ENCODE results near the gene RPLP2.
A peak's percentile ranks its signal among the peaks of the same experiment; 100 is the strongest.

RPLP2 gene

DNA sequence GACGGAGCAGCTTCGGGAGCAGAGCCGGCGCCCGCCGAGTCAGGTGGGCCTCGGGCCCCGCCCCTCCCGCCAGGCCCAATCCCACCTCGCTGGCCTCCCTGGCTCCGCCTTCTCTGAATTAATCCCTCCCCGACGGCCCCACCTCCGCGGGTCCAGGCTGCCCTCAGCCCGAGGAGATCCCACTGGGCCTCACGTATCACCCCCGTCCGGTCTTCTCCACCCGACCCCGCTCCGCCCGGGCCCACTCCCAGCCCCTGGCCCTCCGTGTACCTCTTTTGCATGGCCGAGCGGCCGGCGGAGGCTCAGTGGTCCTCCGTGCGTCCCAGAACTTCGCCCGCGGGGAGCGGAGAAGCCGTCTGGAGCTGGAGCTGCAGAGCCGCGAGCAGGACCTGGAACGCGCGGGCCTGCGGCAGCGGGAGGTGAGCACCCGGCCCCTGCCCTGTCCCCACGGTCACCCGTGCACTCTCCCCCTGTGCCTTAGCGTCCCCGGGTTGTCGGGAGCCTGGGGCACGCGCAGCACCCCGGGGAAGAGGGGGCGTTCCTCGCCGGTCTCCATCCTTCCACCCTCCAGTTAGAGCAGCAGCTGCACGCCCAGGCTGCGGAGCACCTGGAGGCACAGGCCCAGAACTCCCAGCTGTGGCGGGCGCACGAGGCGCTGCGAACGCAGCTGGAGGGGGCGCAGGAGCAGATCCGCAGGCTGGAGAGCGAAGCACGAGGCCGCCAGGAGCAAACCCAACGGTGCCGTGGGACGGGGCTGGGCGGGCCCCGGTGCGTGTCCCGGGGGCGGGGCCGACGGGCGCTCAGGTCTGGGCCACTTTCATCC is 20.7 kb downstream of the RPLP2 start:
- in situ Hi-C loops (cut with HindIII; ENCODE audit: low pct_ligation_motif_present, low pct_unique_long_range_greater_than_20kb, low sequenced_read_pairs), result no loop called here
- DNase-seq, result peak; percentile 84

DNA sequence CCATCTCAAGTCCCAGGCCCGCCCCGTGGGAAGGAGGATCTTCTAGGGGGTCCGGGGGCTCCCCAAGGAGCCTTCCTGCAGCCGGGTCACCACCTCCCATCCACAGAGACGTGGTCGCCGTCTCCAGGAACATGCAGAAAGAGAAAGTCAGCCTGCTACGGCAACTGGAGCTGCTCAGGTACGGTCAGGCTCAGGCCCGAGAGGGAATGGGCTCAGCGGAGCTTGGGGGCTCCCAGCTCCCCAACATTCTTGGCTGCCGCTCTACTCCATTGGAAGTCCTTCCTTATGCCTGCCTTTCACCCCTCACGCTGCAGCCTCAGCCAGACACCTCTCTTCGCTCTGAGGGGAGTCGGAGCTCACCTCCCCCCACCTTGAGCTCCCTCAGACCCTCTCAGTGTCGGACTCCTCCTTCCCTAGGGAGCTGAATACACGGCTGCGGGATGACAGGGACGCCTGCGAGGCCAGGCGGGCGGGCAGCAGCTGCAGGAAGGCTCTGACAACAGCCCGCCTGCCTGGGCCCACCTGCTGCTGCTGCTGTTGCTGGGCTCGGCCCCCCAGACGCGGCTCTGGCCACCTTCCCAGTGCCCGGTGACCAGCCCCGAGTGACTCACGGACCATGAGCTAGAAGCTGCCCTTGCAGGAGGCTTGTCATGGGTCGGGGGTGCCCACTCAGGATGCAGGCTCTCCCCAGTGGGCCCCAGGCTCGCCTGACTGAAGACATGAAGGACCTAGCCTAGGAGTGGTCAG is 21.5 kb downstream of the RPLP2 start:
- DNase-seq, result peak; percentile 64
- in situ Hi-C loops (cut with HindIII; ENCODE audit: low pct_ligation_motif_present, low pct_unique_long_range_greater_than_20kb, low sequenced_read_pairs), result no loop called here

DNA sequence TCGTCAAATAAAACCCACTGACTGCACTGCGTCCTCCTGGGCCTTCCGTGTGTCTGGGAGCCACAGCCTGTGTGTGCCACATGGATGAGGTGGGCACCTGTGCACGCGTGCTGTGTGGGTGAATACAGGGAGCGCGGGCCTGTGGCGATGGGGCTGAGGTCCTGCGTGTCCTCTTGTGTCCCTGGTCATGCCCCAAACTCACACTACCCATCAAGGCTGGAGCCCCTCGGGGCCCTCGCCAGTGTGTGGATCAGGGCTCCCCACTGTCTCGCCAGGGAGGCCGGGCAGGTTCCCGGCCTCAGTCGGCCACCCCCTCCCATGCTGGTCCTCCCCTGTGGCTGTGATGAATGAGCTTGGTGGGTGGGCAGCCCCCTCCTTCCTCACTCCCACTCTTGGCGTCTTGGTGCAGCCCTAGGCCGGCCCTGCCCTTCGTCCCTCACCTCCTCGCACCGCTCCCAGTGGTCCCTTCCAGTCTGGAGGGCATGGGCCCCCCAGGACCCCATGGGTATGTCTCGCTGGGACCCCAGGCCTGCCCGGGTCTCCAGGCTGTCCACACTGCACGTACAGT is 22.3 kb downstream of the RPLP2 start:
- no peak for DNase-seq
- in situ Hi-C loops (cut with HindIII; ENCODE audit: low pct_ligation_motif_present, low pct_unique_long_range_greater_than_20kb, low sequenced_read_pairs), result no loop called here

DNA sequence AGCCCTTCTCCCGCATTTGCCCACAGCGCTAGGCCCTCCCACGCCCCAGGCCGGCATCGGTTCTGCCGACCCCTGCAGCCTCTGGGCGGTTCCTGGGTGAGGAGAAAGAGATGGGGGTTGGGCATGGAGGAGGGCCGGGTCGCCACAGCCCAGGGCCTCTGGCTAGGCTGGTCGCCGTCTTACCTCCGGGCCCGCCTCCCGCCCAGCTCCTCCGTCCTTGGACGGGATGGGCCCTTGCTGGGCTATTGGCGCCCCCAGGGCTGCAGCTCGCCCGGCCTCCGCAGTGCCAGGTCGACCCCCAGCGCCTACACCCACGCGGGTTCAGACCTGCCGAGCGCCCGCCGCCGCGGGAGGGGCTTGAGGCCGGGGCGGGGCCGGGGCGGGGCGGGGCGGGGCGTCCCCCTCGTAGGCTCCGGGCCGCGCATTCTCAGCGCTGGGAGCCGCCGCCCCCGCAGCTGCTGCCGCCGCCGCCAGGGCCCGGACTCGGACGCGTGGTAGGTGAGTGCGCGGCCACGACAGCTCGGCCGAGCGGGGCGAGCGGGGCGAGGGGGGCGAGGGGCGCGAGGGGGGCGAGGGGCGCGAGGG is 22.9 kb downstream of the RPLP2 start, which contains the start of gene CD151:
CD151 (plus strand) TSS at position 424 of the 585 bp plus-strand sequence. CDS start 3,118 bp downstream, outside the sequence.
- in situ Hi-C loops (cut with HindIII; ENCODE audit: low pct_ligation_motif_present, low pct_unique_long_range_greater_than_20kb, low sequenced_read_pairs), result no loop called here
- DNase-seq, result peak; percentile 65

DNA sequence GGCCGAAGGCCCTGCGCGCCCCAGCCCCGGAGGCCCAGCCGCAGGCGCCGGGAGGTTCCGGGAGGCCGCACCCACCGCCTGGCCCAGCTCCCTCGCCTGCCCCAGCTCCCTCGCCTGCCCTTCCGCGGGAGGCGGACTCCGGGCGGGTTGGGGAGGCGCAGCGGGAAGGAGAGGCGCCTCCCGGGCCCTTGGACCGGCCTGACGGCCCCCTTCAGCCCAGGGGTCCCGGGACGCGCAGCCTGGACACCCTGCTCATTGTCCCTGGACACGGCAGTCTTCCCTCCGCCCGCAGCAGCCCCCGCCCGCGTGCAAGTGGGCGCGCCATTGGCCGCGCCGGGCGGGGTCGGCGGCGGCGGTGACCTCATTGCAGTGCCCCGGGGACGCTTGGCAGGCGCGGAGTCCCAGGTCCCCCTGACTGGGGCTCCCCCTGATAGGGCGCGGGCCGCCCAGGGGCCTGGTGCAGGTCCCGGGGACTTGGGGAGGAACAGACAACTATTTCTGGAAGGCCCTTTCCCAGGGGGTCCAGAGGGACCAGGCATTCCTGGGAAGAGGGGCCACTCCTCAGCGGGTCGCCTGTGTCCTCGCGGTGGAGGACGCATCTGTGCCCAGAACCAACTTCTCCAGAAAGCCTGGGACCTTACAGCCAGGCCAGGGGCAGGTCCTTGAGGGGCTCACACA is 23.5 kb downstream of the RPLP2 start:
- in situ Hi-C loops (cut with HindIII; ENCODE audit: low pct_ligation_motif_present, low pct_unique_long_range_greater_than_20kb, low sequenced_read_pairs), result no loop called here
- no peak for DNase-seq

DNA sequence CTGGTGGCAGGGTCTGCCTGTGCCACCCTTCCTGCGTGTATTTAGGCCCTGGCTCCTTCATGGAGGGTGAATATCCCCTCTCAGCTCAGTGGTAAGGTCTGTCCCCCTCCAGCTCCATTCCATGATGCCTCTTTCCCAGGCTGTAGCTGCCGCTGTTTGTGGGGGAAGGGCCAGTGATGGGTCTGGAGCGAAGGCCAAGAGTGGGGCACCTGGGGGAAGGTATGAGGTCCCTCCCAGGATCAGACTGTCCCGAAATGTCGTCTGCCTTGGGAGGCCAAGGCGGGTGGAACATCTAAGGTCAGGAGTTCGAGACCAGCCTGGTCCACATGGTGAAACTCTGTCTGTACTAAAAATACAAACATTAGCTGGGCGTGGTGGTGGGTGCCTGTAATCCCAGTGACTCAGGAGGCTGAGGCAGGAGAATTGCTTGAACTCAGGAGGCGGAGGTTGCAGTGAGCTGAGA is 24.1 kb downstream of the RPLP2 start:
- in situ Hi-C loops (cut with HindIII; ENCODE audit: low pct_ligation_motif_present, low pct_unique_long_range_greater_than_20kb, low sequenced_read_pairs), result no loop called here
- DNase-seq, result no peak

DNA sequence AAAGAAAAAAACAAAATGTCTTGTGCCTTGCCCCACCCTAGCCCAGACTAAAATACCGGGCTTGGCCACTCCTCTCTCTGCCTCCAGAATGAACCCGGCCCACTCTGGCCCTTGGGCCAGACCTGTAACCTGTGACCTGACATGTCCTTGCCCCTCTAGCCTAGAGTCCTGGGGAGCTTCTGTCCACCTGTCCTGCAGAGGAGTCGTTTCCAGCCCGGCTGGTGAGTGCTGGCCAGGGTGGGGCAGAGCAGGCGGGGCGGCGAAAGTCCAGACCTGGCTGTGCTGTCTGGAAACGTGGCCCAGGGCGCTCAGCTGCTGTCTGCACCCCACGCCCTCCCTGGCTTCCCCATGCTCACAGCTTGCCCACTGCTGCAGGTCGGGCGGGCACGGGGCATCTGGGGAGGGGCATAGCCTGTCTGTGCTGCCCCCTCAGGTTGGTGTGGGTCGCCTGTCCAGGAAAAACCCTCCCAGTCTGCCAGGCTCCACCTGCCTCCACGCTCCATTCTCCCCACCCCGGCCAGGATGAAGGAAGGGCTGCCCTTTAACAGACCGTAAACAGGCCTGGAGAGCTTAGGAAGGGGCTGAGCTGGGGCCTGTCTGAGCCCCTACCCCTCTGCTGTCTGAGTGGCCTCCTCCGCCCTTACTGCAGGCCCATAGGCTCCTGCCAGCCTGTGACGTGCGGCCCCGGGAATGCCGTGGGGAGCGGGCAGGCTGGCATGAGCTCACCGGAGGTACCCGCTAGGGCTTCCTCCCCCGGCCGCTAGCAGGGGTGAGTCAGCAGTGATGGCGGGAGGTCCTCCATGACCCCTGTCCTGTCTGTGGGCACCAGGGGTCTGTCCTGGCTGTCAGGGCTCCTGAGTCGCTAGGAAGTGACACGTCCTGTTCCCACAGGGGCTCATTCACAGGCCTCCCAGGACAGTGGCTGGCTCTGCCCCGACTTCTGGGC is 24.9 kb downstream of the RPLP2 start:
- in situ Hi-C loops (cut with HindIII; ENCODE audit: low pct_ligation_motif_present, low pct_unique_long_range_greater_than_20kb, low sequenced_read_pairs), result no loop called here
- DNase-seq, result peak; percentile 93

DNA sequence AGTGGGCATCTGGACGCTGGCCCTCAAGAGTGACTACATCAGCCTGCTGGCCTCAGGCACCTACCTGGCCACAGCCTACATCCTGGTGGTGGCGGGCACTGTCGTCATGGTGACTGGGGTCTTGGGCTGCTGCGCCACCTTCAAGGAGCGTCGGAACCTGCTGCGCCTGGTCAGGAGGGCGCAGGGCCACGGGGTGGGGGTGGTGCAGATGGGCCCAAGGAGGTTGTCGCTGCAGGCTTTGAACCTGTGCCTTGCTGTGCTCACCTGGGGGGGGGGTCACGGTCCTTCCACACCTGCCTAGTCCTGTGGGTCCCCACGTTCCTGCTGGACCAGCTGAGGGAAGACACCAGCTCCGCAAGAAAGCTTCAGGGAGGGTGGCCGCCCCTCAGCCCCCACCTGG is 26.5 kb downstream of the RPLP2 start:
- in situ Hi-C loops (cut with HindIII; ENCODE audit: low pct_ligation_motif_present, low pct_unique_long_range_greater_than_20kb, low sequenced_read_pairs), result no loop called here
- no peak for DNase-seq

DNA sequence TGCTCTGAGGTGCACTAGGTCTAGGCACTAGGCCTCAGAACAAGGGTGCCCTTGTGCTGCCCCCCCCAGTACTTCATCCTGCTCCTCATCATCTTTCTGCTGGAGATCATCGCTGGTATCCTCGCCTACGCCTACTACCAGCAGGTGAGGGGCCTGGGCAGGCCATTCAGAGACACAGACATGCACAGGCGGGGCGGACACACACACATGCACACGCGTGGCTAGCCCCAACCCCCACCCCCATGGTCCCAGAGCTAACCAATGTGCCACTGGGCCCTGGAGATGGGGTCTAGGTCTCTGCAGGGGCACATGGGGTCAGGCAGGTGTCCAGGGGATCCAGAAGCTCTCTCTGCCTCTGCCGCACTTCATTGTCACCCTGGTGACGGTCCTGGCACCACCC is 26.9 kb downstream of the RPLP2 start:
- DNase-seq, result no peak
- in situ Hi-C loops (cut with HindIII; ENCODE audit: low pct_ligation_motif_present, low pct_unique_long_range_greater_than_20kb, low sequenced_read_pairs), result no loop called here

DNA sequence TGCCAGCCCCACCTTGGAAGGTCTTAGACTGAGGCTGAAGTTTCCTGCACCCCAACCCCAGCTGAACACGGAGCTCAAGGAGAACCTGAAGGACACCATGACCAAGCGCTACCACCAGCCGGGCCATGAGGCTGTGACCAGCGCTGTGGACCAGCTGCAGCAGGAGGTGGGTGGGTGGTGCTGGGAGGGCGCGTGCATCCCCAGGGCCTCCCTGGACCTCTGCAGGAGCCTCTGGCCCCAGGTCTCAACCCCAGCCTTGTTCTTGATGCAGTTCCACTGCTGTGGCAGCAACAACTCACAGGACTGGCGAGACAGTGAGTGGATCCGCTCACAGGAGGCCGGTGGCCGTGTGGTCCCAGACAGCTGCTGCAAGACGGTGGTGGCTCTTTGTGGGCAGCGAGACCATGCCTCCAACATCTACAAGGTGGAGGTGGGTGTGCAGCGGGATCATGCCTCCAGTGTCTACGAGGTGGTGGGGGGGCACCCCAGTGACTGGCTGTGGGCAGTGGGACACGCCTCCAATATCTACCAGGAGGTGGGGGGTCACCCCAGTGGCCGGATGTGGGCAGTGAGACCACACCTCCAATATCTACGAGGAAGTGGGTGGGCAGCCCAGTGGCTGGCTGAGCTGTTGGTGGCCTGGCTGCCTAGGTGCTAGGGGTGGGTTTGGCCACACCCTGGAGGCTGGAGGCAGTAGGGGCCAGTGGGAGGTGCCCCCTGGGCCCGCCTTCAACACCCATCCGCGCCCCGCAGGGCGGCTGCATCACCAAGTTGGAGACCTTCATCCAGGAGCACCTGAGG is 27.6 kb downstream of the RPLP2 start:
- DNase-seq, result no peak
- in situ Hi-C loops (cut with HindIII; ENCODE audit: low pct_ligation_motif_present, low pct_unique_long_range_greater_than_20kb, low sequenced_read_pairs), result no loop called here

DNA sequence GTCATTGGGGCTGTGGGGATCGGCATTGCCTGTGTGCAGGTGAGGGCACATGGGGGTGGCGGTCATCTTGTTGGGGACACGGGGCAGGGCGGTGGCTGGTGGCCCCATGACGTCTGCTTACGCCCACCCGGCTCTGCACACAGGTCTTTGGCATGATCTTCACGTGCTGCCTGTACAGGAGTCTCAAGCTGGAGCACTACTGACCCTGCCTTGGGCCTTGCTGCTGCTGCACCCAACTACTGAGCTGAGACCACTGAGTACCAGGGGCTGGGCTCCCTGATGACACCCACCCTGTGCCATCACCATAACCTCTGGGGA is 28.2 kb downstream of the RPLP2 start:
- DNase-seq, result no peak
- in situ Hi-C loops (cut with HindIII; ENCODE audit: low pct_ligation_motif_present, low pct_unique_long_range_greater_than_20kb, low sequenced_read_pairs), result no loop called here

DNA sequence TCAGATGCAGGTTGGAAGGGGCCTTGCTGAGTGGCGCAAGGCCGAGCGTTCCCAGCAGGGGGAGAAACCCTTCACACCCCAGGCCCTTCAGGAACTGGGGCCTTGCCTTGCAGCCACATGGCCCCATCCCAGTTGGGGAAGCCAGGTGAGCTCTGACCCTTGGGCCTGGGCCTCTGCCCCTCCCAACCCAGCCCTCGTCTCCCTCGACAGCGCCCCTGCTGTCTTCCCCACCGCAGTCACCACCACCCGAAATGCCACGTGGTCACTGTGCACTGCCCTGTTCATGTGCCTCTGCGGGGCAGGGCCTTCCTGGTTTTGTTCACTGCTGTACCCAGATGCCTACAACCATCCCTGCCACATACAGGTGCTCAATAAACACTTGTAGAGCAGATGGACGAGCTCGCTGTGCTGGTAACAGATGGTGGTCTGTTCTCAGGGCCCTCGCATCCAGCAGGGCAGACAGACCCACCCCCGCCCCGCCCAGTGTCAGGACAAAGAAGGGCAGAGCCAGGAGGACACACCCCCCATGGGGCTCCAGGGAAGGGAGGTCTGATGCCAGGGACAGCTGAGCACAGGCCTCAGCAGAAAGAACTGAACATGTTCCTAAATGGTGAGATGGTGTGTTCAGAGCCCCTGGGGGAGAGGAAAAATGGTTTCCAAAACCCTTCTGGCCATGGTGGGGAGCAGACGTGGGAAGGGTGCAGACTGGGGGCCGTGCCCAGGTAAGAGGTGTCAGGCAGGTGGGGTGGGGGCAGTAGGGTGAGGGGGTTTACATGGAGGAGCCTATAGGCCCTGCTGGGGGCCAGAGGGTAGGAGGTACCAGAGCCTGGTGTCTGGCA is 28.9 kb downstream of the RPLP2 start:
- DNase-seq, result no peak
- in situ Hi-C loops (cut with HindIII; ENCODE audit: low pct_ligation_motif_present, low pct_unique_long_range_greater_than_20kb, low sequenced_read_pairs), result no loop called here

DNA sequence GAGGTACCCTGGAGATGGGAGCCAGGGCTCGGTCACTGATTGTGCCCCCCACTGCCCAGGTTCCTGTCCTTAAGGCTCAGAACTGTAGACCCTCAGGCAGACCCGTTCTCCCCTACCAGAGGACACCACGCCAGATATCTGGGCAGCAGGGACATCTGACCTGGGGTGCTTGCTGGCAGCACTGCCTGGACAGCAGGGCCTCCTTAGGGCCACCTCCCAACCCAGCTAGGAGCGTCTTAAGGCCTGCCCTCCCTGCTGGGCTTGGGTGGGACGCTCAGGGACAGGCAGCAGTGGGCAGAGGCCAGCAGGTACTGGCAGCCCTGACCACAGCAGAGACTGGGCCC is 29.5 kb downstream of the RPLP2 start:
- in situ Hi-C loops (cut with HindIII; ENCODE audit: low pct_ligation_motif_present, low pct_unique_long_range_greater_than_20kb, low sequenced_read_pairs), result no loop called here
- no peak for DNase-seq

DNA sequence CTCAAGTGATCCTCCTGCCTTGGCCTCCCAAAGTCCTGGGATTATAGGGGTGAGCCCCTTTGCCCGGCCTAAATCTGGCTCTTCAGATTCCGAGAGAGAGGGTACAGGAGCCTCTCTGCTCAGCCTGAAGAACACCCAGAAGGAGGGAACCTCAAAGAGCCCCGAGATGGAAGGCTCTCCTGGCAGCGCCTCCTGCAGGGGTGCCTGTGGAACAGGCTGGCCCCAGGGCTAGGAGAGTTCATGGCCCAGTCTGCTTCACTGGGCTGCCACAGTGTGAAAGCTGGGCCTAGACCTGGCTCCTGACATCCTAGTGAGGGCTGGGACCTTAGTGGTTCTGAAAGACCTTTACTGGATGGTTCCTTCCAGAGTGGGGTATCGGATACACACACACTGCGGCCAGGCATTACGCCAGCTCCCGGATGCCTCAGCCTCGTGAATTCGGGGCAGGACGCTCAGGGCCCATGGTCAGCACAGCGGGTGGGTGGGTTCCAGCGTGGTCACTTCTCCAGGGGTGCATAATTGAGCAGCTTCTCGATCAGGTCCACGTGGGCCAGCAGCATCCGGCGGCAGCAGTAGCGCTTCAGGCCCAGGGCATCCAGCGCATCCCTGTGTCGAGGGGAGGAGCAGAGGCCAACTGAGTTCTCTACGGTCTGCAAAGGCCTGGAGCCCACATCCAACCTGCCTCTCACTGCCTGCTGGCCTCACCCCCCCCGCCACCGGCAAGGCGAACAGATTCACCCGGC is 30.3 kb downstream of the RPLP2 start:
- no peak for DNase-seq
- in situ Hi-C loops (cut with HindIII; ENCODE audit: low pct_ligation_motif_present, low pct_unique_long_range_greater_than_20kb, low sequenced_read_pairs), result no loop called here

DNA sequence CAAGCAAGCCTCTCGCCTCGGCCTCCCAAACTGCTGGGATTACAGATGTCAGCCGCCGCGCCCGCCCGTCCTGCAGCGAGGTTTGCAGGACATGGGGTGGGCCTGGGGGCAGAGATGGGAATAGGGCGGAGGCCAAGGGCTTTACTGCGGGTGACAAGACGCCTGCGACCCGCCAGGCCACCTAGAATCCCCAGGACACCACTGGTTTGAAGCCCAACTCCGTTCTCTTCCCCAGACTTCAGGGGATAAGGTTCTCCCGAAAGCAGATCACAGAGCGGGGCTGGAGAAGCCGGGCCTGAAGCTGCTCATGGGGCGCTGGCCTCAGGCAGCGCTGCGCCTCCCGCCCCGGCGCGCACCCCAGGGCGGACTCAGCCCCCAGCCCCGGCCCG is 32.2 kb downstream of the RPLP2 start:
- in situ Hi-C loops (cut with HindIII; ENCODE audit: low pct_ligation_motif_present, low pct_unique_long_range_greater_than_20kb, low sequenced_read_pairs), result no loop called here
- DNase-seq, result no peak

Data from ACHN (cell line).